GM12801 (cell line): Measurements from ENCODE around the gene SLC12A3.

Experiments
- CTCF ChIP-seq: IDR thresholded peaks from one replicate; pipeline ENCODE4 v1.5.1; 2011; ENCODE audit warnings: control low read depth; ENCODE audit not compliant: insufficient read length; ENCODE audit errors: extremely low read depth

SLC12A3 gene

GRCh38 chr16:56825826-56826225 lies 39.2 kb upstream of the SLC12A3 start:
- no peak for TF ChIP-seq CTCF

- TF ChIP-seq CTCF, result no peak
Observed at GRCh38 chr16:56828647-56829046, 36.4 kb upstream of the SLC12A3 start.

GRCh38 chr16:56830669-56831068 lies 34.3 kb upstream of the SLC12A3 start:
- no peak for TF ChIP-seq CTCF

- no peak for TF ChIP-seq CTCF
Observed at GRCh38 chr16:56832768-56833167, 32.2 kb upstream of the SLC12A3 start.

- no peak for TF ChIP-seq CTCF
Observed at GRCh38 chr16:56833243-56833970, 31.6 kb upstream of the SLC12A3 start.

GRCh38 chr16:56835320-56835719 lies 29.7 kb upstream of the SLC12A3 start:
- TF ChIP-seq CTCF, result no peak

GRCh38 chr16:56836410-56837230 lies 28.4 kb upstream of the SLC12A3 start:
- TF ChIP-seq CTCF, result no peak
